GM23338 (cell line): Measurements from ENCODE around the gene BHLHA15. TPM values are rescaled to one million over a fixed set of nuclear protein-coding genes. Genes with fewer than 3 reads are reported as not detected.

Experiments
- ATAC-seq: fragments of 200-7000 bp; cut with Tn5 transposase; 3 replicates; pipeline ENCODE4 v1.9.1; 2020
- DNase-seq: peaks from one replicate; pipeline ENCODE4 v3.0.0-alpha.2; 2015; ENCODE audit warnings: low spot score
- H2AFZ ChIP-seq: fragments of 200-600 bp; sonication (generic); 2 replicates; pipeline ENCODE4 v1.8.0; 2016; ENCODE audit warnings: antibody characterized with exemption, mild to moderate bottlenecking, moderate library complexity
- H3F3A ChIP-seq: fragments of 200-600 bp; sonication (generic); replicated peaks from 2 replicates; pipeline ENCODE4 v1.8.0; 2017; ENCODE audit warnings: antibody characterized with exemption, mixed run types, low read depth
- H3K27ac ChIP-seq: fragments of 200-600 bp; sonication (generic); 2 replicates; pipeline ENCODE4 v1.6.1; 2016; ENCODE audit warnings: low read depth
- H3K27me3 ChIP-seq: fragments of 200-600 bp; sonication (generic); 2 replicates; pipeline ENCODE4 v1.8.0; 2016; ENCODE audit warnings: mild to moderate bottlenecking, mixed run types, moderate library complexity; ENCODE audit not compliant: insufficient read depth
- H3K36me3 ChIP-seq: fragments of 200-600 bp; sonication (generic); 2 replicates; pipeline ENCODE4 v1.8.0; 2016; ENCODE audit warnings: mild to moderate bottlenecking; ENCODE audit not compliant: insufficient read depth
- H3K4me1 ChIP-seq: fragments of 200-600 bp; sonication (generic); 2 replicates; pipeline ENCODE4 v1.8.0; 2016; ENCODE audit warnings: mild to moderate bottlenecking, moderate library complexity; ENCODE audit not compliant: insufficient read depth
- H3K4me2 ChIP-seq: fragments of 200-600 bp; sonication (generic); 2 replicates; pipeline ENCODE4 v1.7.1; 2017; ENCODE audit warnings: mixed run types
- H3K4me3 ChIP-seq: fragments of 200-600 bp; sonication (generic); 2 replicates; pipeline ENCODE4 v1.6.1; 2016; ENCODE audit warnings: mixed run types
- H3K79me2 ChIP-seq: fragments of 200-600 bp; sonication (generic); replicated peaks from 2 replicates; pipeline ENCODE4 v1.8.0; 2017; ENCODE audit warnings: mild to moderate bottlenecking; ENCODE audit not compliant: insufficient read depth
- H3K9me2 ChIP-seq: fragments of 200-600 bp; sonication (generic); 2 replicates; pipeline ENCODE4 v1.8.0; 2017; ENCODE audit not compliant: insufficient read depth
- H4K20me1 ChIP-seq: fragments of 200-600 bp; sonication (generic); replicated peaks from 2 replicates; pipeline ENCODE4 v1.8.0; 2017; ENCODE audit warnings: mild to moderate bottlenecking; ENCODE audit not compliant: insufficient read depth
- H3K27ac Mint-ChIP-seq: 2 replicates; pipeline ENCODE4 v1.8.0; 2020; ENCODE audit warnings: inconsistent platforms, mild to moderate bottlenecking, moderate library complexity, mixed read lengths
- H3K27me3 Mint-ChIP-seq: 3 replicates; pipeline ENCODE4 v1.8.0; 2022; ENCODE audit warnings: low read depth, mild to moderate bottlenecking, moderate library complexity, mixed read lengths, inconsistent platforms; ENCODE audit not compliant: insufficient read depth, poor library complexity
- H3K36me3 Mint-ChIP-seq: 3 replicates; pipeline ENCODE4 v1.8.0; 2021; ENCODE audit warnings: low read depth, mild to moderate bottlenecking, inconsistent platforms, moderate library complexity, mixed read lengths
- H3K4me1 Mint-ChIP-seq: 3 replicates; pipeline ENCODE4 v1.8.0; 2020; ENCODE audit warnings: mild to moderate bottlenecking, inconsistent platforms, mixed read lengths
- H3K4me3 Mint-ChIP-seq: 3 replicates; pipeline ENCODE4 v1.8.0; 2021; ENCODE audit warnings: moderate library complexity, mild to moderate bottlenecking, inconsistent platforms, mixed read lengths
- H3K9me3 Mint-ChIP-seq: 3 replicates; pipeline ENCODE4 v1.8.0; 2020; ENCODE audit warnings: moderate library complexity, mild to moderate bottlenecking, inconsistent platforms, mixed read lengths
- CREB1 ChIP-seq: fragments of 250-450 bp; sonication (Bioruptor Pico); IDR thresholded peaks from 2 replicates; pipeline ENCODE4 v1.5.0; 2020; ENCODE audit warnings: low read depth, mild to moderate bottlenecking, moderate library complexity
- ETS1 ChIP-seq: IDR thresholded peaks from 2 replicates; pipeline ENCODE4 v1.6.1; 2016; ENCODE audit warnings: antibody characterized with exemption
- EZH2 ChIP-seq: fragments of 200-600 bp; sonication (generic); IDR thresholded peaks from one replicate; pipeline ENCODE4 v1.8.0; 2017; ENCODE audit warnings: antibody characterized with exemption, mild to moderate bottlenecking, low read depth; ENCODE audit not compliant: unreplicated experiment
- JUNB ChIP-seq: IDR thresholded peaks from one replicate; pipeline ENCODE4 v1.6.1; 2016; ENCODE audit warnings: antibody characterized with exemption; ENCODE audit not compliant: unreplicated experiment
- STAT1 ChIP-seq: IDR thresholded peaks from one replicate; pipeline ENCODE4 v1.6.1; 2016; ENCODE audit warnings: antibody characterized with exemption; ENCODE audit not compliant: unreplicated experiment
- ZNF331 ChIP-seq: fragments of 250-450 bp; sonication (Bioruptor Pico); IDR thresholded peaks from 2 replicates; pipeline ENCODE4 v1.5.0; 2020; ENCODE audit warnings: low read depth, mild to moderate bottlenecking, moderate library complexity
- polyA plus RNA-seq: library from polyadenylated mRNA; unstranded; fragments of >200 nt; fragmentation: Nextera tagmentation; extraction: Ambion mirVana; gene quantifications from 2 replicates; pipeline ENCODE4 v1.2.1, GENCODE V29; 2016
- total RNA-seq: library from RNA; depleted of rRNA; stranded (reverse); fragments of >200 nt; shearing (Covaris generic); gene quantifications from 2 replicates; pipeline ENCODE4 v1.2.3, GENCODE V29; 2014
- TF ChIP-seq, protein P1 (sequence below), 2 experiments: fragments of 200-600 bp in 1 of 2; sonication (generic) in 1 of 2; conservative IDR thresholded peaks; 2 replicates each; pipeline versions ENCODE4 v1.5.1 to v1.6.1; 2016 to 2017; ENCODE audit warnings: antibody characterized with exemption in 2 of 2, low read depth in 2 of 2, mild to moderate bottlenecking in 2 of 2, moderate library complexity in 1 of 2
- TF ChIP-seq, protein P2 (sequence below): fragments of 250-450 bp; sonication (Bioruptor Pico); IDR thresholded peaks from 2 replicates; pipeline ENCODE4 v1.5.0; 2020; ENCODE audit warnings: mild to moderate bottlenecking, moderate library complexity

The BHLHA15 gene
- total and polyA plus RNA-seq, 2 experiments from 2014 or later: 1.4 to 8.3 TPM

DNA sequence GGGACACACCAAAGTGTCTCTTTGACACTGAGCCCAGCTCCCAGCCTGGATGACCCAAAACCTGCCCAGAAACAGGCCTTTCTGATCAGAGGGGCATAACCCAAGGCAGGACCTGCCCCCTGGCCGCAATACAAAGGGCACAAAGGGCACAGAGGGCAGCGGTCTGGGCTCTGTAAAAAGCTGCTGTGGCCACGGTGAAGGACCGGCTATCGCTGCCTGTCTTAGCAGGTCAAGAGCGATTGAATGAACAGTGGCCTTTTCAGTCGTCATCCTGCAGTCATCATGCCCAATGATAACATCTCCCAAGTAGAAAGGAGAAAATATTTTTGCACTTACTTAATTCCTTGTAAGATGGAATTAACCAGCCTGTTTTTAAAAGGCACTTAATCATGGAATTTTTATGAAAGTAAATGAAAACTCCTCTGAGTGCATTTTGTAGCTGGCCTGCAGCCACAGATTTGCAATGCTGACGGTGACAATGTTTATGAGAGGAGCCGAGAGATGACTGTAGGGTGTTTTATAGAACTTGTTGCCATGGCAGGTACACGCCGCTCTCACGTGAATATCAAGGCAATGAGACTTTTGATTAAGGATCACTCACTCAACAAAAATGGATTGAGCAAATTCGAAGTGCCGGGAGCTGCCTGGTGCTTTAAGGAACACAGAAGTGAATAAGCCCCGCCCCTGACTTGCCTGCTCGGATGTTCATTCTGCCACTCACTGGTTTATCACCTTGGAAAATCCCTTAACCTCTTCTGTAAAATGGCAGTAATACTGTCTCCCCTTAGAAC, 47.3 kb upstream of the BHLHA15 start (continued):
- TF ChIP-seq ETS1: no peak

DNA sequence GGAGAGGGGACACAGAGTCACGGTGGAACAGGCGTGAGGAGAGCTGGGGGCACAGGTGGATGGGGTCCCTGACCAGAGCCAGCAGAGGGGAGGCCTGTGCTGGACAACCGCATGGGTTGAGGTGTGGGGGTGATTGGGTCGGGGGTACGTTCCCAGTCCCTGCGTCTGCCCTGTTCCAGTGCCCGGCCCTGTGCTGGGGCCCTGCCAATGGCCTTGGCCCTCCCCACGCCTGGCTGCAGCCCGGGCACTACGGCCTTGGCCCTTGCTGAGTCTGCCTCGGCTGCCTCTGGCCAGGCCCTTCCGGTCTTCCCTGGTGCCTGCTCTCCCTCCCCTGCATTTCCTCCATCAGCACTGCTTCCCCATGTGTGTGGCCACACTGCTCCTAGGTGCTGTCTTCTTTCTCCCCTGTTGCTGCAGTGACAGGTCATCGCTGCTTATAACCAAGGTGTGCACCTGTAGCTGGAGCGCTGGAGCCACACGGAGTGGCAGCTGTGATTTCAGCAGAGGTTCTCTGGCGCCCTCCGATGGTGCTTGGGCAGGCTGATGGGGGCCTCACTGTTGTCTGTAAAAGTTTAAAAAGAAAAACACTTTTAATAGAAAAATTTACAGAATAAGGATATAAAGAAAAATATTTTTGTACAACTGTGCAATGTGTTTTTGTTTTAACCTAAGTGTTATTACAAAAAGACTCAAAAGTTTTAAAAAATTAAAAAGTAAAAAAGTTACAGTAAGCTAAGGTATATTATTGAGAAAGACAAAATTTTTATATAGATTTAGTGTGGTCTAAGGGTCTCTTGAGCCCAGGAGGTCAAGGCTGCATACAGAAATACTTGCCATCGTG, 45.2 kb upstream of the BHLHA15 start:
- Mint-ChIP-seq H3K27ac (no peak overlapping the region), H3K36me3 (no peaks in the 10 kb centered on the region), H3K4me3 (no peak overlapping the region), H3K27me3 (peaks cover 3% of the 10 kb centered on the region), H3K4me1 (peaks cover 22% of the 10 kb centered on the region; the same call in 2 of the 3 replicates), H3K9me3 (no peaks in the 10 kb centered on the region)
- Histone ChIP-seq H3K4me2 (no peak overlapping the region), H3K4me3 (no peak overlapping the region), H3K27me3 (no peaks in the 10 kb centered on the region), H3F3A (0 out of 2 replicates have a peak, but pooled peaks cover 2% of the 10 kb centered on the region), H4K20me1 (peaks cover 16% of the 10 kb centered on the region; the same call in 1 of the 2 replicates), H3K36me3 (no peaks in the 10 kb centered on the region), H3K4me1 (peaks cover 5% of the 10 kb centered on the region), H3K27ac (no peak overlapping the region), H2AFZ (no peak overlapping the region), H3K79me2 (peaks cover 12% of the 10 kb centered on the region), H3K9me2 (no peaks in the 10 kb centered on the region)
- TF ChIP-seq ZNF331 (no peak), ETS1 (no peak), STAT1 (no peak), CREB1 (CRISPR knock-in tag) (no peak), JUNB (no peak), EZH2 (no peak)
- TF ChIP-seq, protein P1, sequence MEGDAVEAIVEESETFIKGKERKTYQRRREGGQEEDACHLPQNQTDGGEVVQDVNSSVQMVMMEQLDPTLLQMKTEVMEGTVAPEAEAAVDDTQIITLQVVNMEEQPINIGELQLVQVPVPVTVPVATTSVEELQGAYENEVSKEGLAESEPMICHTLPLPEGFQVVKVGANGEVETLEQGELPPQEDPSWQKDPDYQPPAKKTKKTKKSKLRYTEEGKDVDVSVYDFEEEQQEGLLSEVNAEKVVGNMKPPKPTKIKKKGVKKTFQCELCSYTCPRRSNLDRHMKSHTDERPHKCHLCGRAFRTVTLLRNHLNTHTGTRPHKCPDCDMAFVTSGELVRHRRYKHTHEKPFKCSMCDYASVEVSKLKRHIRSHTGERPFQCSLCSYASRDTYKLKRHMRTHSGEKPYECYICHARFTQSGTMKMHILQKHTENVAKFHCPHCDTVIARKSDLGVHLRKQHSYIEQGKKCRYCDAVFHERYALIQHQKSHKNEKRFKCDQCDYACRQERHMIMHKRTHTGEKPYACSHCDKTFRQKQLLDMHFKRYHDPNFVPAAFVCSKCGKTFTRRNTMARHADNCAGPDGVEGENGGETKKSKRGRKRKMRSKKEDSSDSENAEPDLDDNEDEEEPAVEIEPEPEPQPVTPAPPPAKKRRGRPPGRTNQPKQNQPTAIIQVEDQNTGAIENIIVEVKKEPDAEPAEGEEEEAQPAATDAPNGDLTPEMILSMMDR (conservative IDR thresholded peaks at IDR 0.05; ENCODE audit: low read depth in 2 of 2): peak; percentile 87
- TF ChIP-seq, protein P2, sequence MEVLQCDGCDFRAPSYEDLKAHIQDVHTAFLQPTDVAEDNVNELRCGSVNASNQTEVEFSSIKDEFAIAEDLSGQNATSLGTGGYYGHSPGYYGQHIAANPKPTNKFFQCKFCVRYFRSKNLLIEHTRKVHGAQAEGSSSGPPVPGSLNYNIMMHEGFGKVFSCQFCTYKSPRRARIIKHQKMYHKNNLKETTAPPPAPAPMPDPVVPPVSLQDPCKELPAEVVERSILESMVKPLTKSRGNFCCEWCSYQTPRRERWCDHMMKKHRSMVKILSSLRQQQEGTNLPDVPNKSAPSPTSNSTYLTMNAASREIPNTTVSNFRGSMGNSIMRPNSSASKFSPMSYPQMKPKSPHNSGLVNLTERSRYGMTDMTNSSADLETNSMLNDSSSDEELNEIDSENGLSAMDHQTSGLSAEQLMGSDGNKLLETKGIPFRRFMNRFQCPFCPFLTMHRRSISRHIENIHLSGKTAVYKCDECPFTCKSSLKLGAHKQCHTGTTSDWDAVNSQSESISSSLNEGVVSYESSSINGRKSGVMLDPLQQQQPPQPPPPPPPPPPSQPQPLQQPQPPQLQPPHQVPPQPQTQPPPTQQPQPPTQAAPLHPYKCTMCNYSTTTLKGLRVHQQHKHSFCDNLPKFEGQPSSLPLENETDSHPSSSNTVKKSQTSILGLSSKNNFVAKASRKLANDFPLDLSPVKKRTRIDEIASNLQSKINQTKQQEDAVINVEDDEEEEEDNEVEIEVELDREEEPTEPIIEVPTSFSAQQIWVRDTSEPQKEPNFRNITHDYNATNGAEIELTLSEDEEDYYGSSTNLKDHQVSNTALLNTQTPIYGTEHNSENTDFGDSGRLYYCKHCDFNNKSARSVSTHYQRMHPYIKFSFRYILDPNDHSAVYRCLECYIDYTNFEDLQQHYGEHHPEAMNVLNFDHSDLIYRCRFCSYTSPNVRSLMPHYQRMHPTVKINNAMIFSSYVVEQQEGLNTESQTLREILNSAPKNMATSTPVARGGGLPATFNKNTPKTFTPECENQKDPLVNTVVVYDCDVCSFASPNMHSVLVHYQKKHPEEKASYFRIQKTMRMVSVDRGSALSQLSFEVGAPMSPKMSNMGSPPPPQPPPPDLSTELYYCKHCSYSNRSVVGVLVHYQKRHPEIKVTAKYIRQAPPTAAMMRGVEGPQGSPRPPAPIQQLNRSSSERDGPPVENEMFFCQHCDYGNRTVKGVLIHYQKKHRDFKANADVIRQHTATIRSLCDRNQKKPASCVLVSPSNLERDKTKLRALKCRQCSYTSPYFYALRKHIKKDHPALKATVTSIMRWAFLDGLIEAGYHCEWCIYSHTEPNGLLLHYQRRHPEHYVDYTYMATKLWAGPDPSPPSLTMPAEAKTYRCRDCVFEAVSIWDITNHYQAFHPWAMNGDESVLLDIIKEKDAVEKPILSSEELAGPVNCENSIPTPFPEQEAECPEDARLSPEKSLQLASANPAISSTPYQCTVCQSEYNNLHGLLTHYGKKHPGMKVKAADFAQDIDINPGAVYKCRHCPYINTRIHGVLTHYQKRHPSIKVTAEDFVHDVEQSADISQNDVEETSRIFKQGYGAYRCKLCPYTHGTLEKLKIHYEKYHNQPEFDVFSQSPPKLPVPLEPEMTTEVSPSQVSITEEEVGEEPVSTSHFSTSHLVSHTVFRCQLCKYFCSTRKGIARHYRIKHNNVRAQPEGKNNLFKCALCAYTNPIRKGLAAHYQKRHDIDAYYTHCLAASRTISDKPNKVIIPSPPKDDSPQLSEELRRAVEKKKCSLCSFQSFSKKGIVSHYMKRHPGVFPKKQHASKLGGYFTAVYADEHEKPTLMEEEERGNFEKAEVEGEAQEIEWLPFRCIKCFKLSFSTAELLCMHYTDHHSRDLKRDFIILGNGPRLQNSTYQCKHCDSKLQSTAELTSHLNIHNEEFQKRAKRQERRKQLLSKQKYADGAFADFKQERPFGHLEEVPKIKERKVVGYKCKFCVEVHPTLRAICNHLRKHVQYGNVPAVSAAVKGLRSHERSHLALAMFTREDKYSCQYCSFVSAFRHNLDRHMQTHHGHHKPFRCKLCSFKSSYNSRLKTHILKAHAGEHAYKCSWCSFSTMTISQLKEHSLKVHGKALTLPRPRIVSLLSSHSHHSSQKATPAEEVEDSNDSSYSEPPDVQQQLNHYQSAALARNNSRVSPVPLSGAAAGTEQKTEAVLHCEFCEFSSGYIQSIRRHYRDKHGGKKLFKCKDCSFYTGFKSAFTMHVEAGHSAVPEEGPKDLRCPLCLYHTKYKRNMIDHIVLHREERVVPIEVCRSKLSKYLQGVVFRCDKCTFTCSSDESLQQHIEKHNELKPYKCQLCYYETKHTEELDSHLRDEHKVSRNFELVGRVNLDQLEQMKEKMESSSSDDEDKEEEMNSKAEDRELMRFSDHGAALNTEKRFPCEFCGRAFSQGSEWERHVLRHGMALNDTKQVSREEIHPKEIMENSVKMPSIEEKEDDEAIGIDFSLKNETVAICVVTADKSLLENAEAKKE (CRISPR knock-in tag): no peak
- DNase-seq (peak; percentile 85), ATAC-seq (peak; percentile 91)
